ENCODE results near the gene CHST13. TPM values are rescaled to one million over a fixed set of nuclear protein-coding genes. Genes with fewer than 3 reads are reported as not detected.

CHST13 gene
- total RNA-seq, 2 donors from 2014 or later = 1.6 to 6.7 TPM

GRCh38 chr3:126527455-126528211 lies 3.7 kb downstream of the CHST13 start:
- no peaks in the 10 kb centered on the region for H3K4me1 Mint-ChIP-seq
- no peak overlapping the region for H3K4me3 ChIP-seq (ENCODE audit: low read length)
- no peak for TF ChIP-seq CTCF (conservative IDR thresholded peaks at IDR 0.05)
- H3K9me3 Mint-ChIP-seq = no peaks in the 10 kb centered on the region
- H3K4me1 ChIP-seq (ENCODE audit: control insufficient read depth, insufficient read depth, low read length) = no peaks in the 10 kb centered on the region
- H3K27me3 Mint-ChIP-seq (ENCODE audit: insufficient read depth) = peaks cover 26% of the 10 kb centered on the region
- H3K36me3 Mint-ChIP-seq (ENCODE audit: low read depth) = no peaks in the 10 kb centered on the region
- 73 to 76% methylated on average over 6 of the region's 6 CpGs for WGBS, 2 experiments (ENCODE audit: insufficient coverage in 1 of 2, insufficient read length in 1 of 2)
- no peak overlapping the region for H3K27ac Mint-ChIP-seq
- H3K4me3 Mint-ChIP-seq = no peak overlapping the region
- peak; percentile 74 for DNase-seq
- no peak overlapping the region for H3K27ac ChIP-seq (ENCODE audit: low read depth, low read length)
- H3K9me3 ChIP-seq (ENCODE audit: control insufficient read depth, low read length) = no peaks in the 10 kb centered on the region
- no peak overlapping the region for H3K9ac ChIP-seq (ENCODE audit: extremely low read depth, low read length, poor library complexity, severe bottlenecking)
- no peaks in the 10 kb centered on the region for H3K36me3 ChIP-seq (ENCODE audit: control insufficient read depth, insufficient read depth, low read length)
- peaks cover 30% of the 10 kb centered on the region for H3K27me3 ChIP-seq (ENCODE audit: control insufficient read depth, insufficient read depth, low read length, poor library complexity, severe bottlenecking)

- Histone ChIP-seq H3K27me3 (ENCODE audit: control insufficient read depth, insufficient read depth, low read length, poor library complexity, severe bottlenecking) (peaks cover 30% of the 10 kb centered on the region), H3K4me1 (ENCODE audit: control insufficient read depth, insufficient read depth, low read length) (no peaks in the 10 kb centered on the region), H3K9ac (ENCODE audit: extremely low read depth, low read length, poor library complexity, severe bottlenecking) (no peak overlapping the region), H3K27ac (ENCODE audit: low read depth, low read length) (no peak overlapping the region), H3K4me3 (ENCODE audit: low read length) (no peak overlapping the region), H3K36me3 (ENCODE audit: control insufficient read depth, insufficient read depth, low read length) (no peaks in the 10 kb centered on the region), H3K9me3 (ENCODE audit: control insufficient read depth, low read length) (no peaks in the 10 kb centered on the region)
- Mint-ChIP-seq H3K27ac (no peak overlapping the region), H3K9me3 (no peaks in the 10 kb centered on the region), H3K27me3 (ENCODE audit: insufficient read depth) (peaks cover 21% of the 10 kb centered on the region), H3K4me1 (no peaks in the 10 kb centered on the region), H3K4me3 (no peak overlapping the region), H3K36me3 (ENCODE audit: low read depth) (no peaks in the 10 kb centered on the region)
- 78 to 79% methylated on average over 4 to 5 of the region's 5 CpGs for WGBS, 2 experiments (ENCODE audit: insufficient coverage in 1 of 2, insufficient read length in 1 of 2)
- no peak for TF ChIP-seq CTCF (conservative IDR thresholded peaks at IDR 0.05)
- no peak for DNase-seq
Measured at GRCh38 chr3:126528419-126528799, 4.5 kb downstream of the CHST13 start.

GRCh38 chr3:126528800-126529541 lies 5.0 kb downstream of the CHST13 start:
- no peaks in the 10 kb centered on the region for H3K9me3 ChIP-seq (ENCODE audit: control insufficient read depth, low read length)
- peaks cover 22% of the 10 kb centered on the region for H3K27me3 Mint-ChIP-seq (ENCODE audit: insufficient read depth)
- H3K27me3 ChIP-seq (ENCODE audit: control insufficient read depth, insufficient read depth, low read length, poor library complexity, severe bottlenecking) = peaks cover 31% of the 10 kb centered on the region
- no peak overlapping the region for H3K4me3 Mint-ChIP-seq
- no peak for DNase-seq
- H3K9ac ChIP-seq (ENCODE audit: extremely low read depth, low read length, poor library complexity, severe bottlenecking) = no peak overlapping the region
- no peak overlapping the region for H3K4me3 ChIP-seq (ENCODE audit: low read length)
- no peak overlapping the region for H3K27ac Mint-ChIP-seq
- no peak overlapping the region for H3K27ac ChIP-seq (ENCODE audit: low read depth, low read length)
- peak; percentile 52 for TF ChIP-seq CTCF (conservative IDR thresholded peaks at IDR 0.05)
- H3K4me1 ChIP-seq (ENCODE audit: control insufficient read depth, insufficient read depth, low read length) = no peaks in the 10 kb centered on the region
- H3K9me3 Mint-ChIP-seq = no peaks in the 10 kb centered on the region
- H3K4me1 Mint-ChIP-seq = no peaks in the 10 kb centered on the region
- H3K36me3 ChIP-seq (ENCODE audit: control insufficient read depth, insufficient read depth, low read length) = no peaks in the 10 kb centered on the region
- WGBS, 2 experiments (ENCODE audit: insufficient coverage in 1 of 2, insufficient read length in 1 of 2) = 87 to 90% methylated on average over 11 to 14 of the region's 14 CpGs
- no peaks in the 10 kb centered on the region for H3K36me3 Mint-ChIP-seq (ENCODE audit: low read depth)
